Astrocyte of the cerebellum (primary cell): Measurements from ENCODE around the gene KRT4.

Source experiments
- DNase-seq: peaks from one replicate; pipeline ENCODE4 v3.0.0-alpha.2; 2011; ENCODE audit warnings: low read depth
- H3K4me3 ChIP-seq: 2 replicates; pipeline ENCODE4 v1.5.1; 2011; ENCODE audit warnings: mild to moderate bottlenecking, low read depth, low read length, moderate library complexity
- CTCF ChIP-seq: IDR thresholded peaks from 2 replicates; pipeline ENCODE4 v1.5.1; 2012; ENCODE audit warnings: low read length, low read depth, moderate library complexity, mild to moderate bottlenecking; ENCODE audit errors: missing control alignments
- in situ Hi-C: cut with HindIII; loops from 2 replicates; pipeline ENCODE4 v1.10.0; 2017; ENCODE audit warnings: low sequenced_read_pairs

KRT4 gene

GRCh38 chr12:52774629-52775250 is 39.2 kb downstream of the KRT4 start:
- in situ Hi-C loops: no loop called here
- no peak overlapping the region for H3K4me3 ChIP-seq
- no peak for DNase-seq
- TF ChIP-seq CTCF: no peak

DNA sequence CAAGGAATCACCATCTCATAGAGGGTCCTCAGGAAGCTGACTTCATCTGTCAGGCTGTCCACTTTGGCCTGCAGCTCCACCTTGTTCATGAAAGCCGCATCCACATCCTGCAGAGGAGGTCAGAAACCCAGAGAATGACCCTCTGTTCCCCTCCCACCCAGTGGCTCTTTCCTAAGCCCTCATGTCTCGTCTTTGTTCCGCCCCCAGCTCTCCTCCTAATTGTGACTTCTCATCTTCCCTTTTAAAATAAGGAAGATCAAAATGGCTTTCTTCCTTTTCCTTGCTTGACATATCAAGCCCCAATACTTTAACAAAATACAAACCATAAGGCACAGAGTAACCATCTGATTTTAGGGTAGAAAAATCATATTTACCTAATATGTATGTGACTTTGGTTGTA is 41.1 kb downstream of the KRT4 start:
- in situ Hi-C loops: no loop called here
- H3K4me3 ChIP-seq: no peak overlapping the region
- no peak for DNase-seq
- no peak for TF ChIP-seq CTCF

DNA sequence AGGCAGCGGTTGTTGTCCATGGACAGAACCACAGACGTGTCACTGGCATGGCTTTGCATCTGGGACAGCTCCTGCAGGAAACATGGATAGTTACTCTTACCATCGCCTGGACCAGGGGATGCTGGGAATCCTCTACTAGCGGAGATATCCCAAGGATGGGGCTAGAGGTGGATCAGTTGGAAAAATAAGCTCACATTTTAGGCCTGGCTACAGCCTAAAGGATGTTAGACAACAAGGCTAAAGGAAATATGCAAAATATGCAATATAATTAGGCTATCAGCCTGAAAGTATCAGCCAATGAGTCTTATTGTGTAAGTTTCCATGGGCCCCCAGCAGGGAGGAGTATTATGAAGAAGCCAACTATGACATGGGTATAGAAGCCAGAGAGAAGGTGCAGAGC is 41.7 kb downstream of the KRT4 start:
- no peak overlapping the region for H3K4me3 ChIP-seq
- in situ Hi-C loops: no loop called here
- DNase-seq: no peak
- TF ChIP-seq CTCF: no peak

DNA sequence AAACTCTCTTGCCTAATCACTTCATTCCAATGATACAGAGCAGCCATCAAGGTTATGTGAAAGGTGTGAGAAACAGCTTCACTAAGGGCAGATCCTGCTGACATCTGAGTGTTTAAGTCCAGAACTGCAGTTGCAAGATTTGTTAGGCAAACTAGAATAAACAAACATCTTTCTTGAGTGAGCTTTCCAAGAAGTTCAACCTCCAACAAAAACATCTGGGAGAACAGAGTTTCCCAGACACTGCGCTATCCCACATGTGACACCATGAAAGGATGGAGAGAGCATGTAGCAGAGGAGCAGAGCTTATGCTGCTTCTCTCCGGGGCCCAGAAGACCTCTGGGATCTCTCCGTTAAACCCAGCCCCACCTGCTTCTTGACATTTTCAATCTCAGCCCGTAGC is 42.4 kb downstream of the KRT4 start:
- no peak for TF ChIP-seq CTCF
- no peak overlapping the region for H3K4me3 ChIP-seq
- no peak for DNase-seq
- in situ Hi-C loops: no loop called here

- no peak for TF ChIP-seq CTCF
- no peak for DNase-seq
- no peak overlapping the region for H3K4me3 ChIP-seq
- in situ Hi-C loops: no loop called here
Measured at GRCh38 chr12:52771088-52771487, 42.8 kb downstream of the KRT4 start.

DNA sequence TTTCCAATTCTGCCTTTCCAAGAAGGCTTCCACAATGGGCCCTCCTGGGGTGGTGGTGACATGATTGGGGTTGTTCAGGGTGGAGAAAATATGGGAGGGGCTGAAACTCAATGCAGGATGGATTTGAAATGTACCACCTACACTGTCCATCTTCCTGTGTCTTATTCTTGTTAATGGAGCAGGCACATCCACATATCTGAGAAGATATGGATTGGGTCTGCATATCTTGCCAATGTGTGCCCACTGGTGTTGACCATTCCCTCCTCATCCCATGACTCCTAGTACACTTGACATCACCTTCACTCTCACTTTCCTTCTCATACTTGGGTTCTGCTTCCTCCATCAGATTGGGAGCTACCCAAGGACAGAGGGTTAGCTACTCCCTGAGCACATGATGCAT is 44.0 kb downstream of the KRT4 start:
- TF ChIP-seq CTCF: no peak
- H3K4me3 ChIP-seq: no peak overlapping the region
- in situ Hi-C loops: no loop called here
- DNase-seq: no peak
